Lower lobe of right lung (tissue), 2 donors: Measurements from ENCODE around the gene SLC35F3. TPM values are rescaled to one million over a fixed set of nuclear protein-coding genes. Genes with fewer than 3 reads are reported as not detected.

Experiments used
- ATAC-seq, 2 donors: fragments of 200-7000 bp; cut with Tn5 transposase; one replicate each; pipeline ENCODE4 v1.9.1; 2020 to 2022; ENCODE audit warnings: mild to moderate bottlenecking in 2 of 2, moderate library complexity in 2 of 2
- DNase-seq: peaks from one replicate; pipeline ENCODE4 v3.0.0-alpha.2; 2020
- H3K27ac ChIP-seq: fragments of 200-600 bp; one replicate; pipeline ENCODE4 v1.8.0; 2022
- H3K27me3 ChIP-seq: fragments of 200-600 bp; one replicate; pipeline ENCODE4 v1.8.0; 2022; ENCODE audit warnings: low read depth
- H3K36me3 ChIP-seq: fragments of 200-600 bp; one replicate; pipeline ENCODE4 v1.8.0; 2022; ENCODE audit warnings: mild to moderate bottlenecking
- H3K4me1 ChIP-seq: fragments of 200-600 bp; one replicate; pipeline ENCODE4 v1.8.0; 2022
- H3K4me3 ChIP-seq: fragments of 200-600 bp; one replicate; pipeline ENCODE4 v1.8.0; 2022; ENCODE audit warnings: mild to moderate bottlenecking
- H3K9me3 ChIP-seq: fragments of 200-600 bp; one replicate; pipeline ENCODE4 v1.8.0; 2022
- CTCF ChIP-seq: fragments of 200-600 bp; IDR thresholded peaks from one replicate; pipeline ENCODE4 v1.8.0; 2022; ENCODE audit warnings: antibody characterized with exemption, mild to moderate bottlenecking
- intact Hi-C: fragments of 100-400 bp; cut with DNase I; formaldehyde crosslinking; loops from one replicate; pipeline ENCODE4 v1.11.0; 2022
- total RNA-seq: library from RNA; stranded (reverse); fragmentation: NEBNext Ultra II Directional; extraction: Animal tissue kit (Norgen Biotek cat#: 25700); gene quantifications from one replicate; pipeline ENCODE4 v1.2.1, GENCODE V29; 2021
- donor health status: DM: no; HTN: yes; CAD: no; lungs with severe emphysema.

Gene SLC35F3
- total RNA-seq, 1 donor from 2014 or later, result 0.41 TPM

- no peak overlapping the region for H3K27ac ChIP-seq
- TF ChIP-seq CTCF, result no peak
- ATAC-seq, result no peak
- H3K4me3 ChIP-seq, result no peak overlapping the region
- no peaks in the 10 kb centered on the region for H3K36me3 ChIP-seq
- intact Hi-C loops, result no loop called here
- no peaks in the 10 kb centered on the region for H3K4me1 ChIP-seq
- no peaks in the 10 kb centered on the region for H3K9me3 ChIP-seq
- no peak for DNase-seq
- no peaks in the 10 kb centered on the region for H3K27me3 ChIP-seq
Measured at GRCh38 chr1:234271243-234271606, 366.7 kb downstream of the SLC35F3 start.

GRCh38 chr1:234272656-234273312 lies 368.3 kb downstream of the SLC35F3 start:
- H3K27me3 ChIP-seq, result no peaks in the 10 kb centered on the region
- H3K4me1 ChIP-seq, result no peaks in the 10 kb centered on the region
- DNase-seq (no peak), ATAC-seq (no peak)
- intact Hi-C loops, result no loop called here
- no peaks in the 10 kb centered on the region for H3K9me3 ChIP-seq
- no peak overlapping the region for H3K27ac ChIP-seq
- no peak for TF ChIP-seq CTCF
- H3K4me3 ChIP-seq, result no peak overlapping the region
- no peaks in the 10 kb centered on the region for H3K36me3 ChIP-seq

GRCh38 chr1:234273981-234274380 lies 369.5 kb downstream of the SLC35F3 start:
- no peak for TF ChIP-seq CTCF
- no peak overlapping the region for H3K27ac ChIP-seq
- H3K9me3 ChIP-seq, result no peaks in the 10 kb centered on the region
- intact Hi-C loops, result no loop called here
- no peaks in the 10 kb centered on the region for H3K27me3 ChIP-seq
- no peak overlapping the region for H3K4me3 ChIP-seq
- H3K36me3 ChIP-seq, result no peaks in the 10 kb centered on the region
- ATAC-seq, result no peak
- no peaks in the 10 kb centered on the region for H3K4me1 ChIP-seq
- no peak for DNase-seq

GRCh38 chr1:234276151-234276788 lies 371.8 kb downstream of the SLC35F3 start:
- intact Hi-C loops, result no loop called here

GRCh38 chr1:234277161-234277868 lies 372.8 kb downstream of the SLC35F3 start:
- Histone ChIP-seq H3K36me3 (no peaks in the 10 kb centered on the region), H3K9me3 (no peaks in the 10 kb centered on the region), H3K4me1 (no peaks in the 10 kb centered on the region), H3K4me3 (no peak overlapping the region), H3K27me3 (no peaks in the 10 kb centered on the region), H3K27ac (no peak overlapping the region)
- ATAC-seq (no peak), DNase-seq (no peak)
- TF ChIP-seq CTCF, result no peak
- intact Hi-C loops, result no loop called here

More at GRCh38 chr1:234276151-234276788, 371.8 kb downstream of the SLC35F3 start:
- Histone ChIP-seq H3K4me3 (no peak overlapping the region), H3K4me1 (no peaks in the 10 kb centered on the region), H3K36me3 (no peaks in the 10 kb centered on the region), H3K27ac (no peak overlapping the region), H3K27me3 (no peaks in the 10 kb centered on the region), H3K9me3 (no peaks in the 10 kb centered on the region)
- TF ChIP-seq CTCF, result no peak
- DNase-seq (no peak), ATAC-seq (no peak)
